Neutrophil (primary cell): ENCODE measurements around the gene RCBTB2.

Experiments
- H3K27ac ChIP-seq: fragments of 200-600 bp; sonication (generic); 2 replicates; pipeline ENCODE4 v1.5.1; 2016; ENCODE audit warnings: mild to moderate bottlenecking, moderate library complexity
- H3K27me3 ChIP-seq: fragments of 200-600 bp; sonication (generic); 2 replicates; pipeline ENCODE4 v1.6.0; 2016; ENCODE audit warnings: mild to moderate bottlenecking
- H3K36me3 ChIP-seq: fragments of 200-600 bp; sonication (generic); 2 replicates; pipeline ENCODE4 v1.5.1; 2017
- H3K4me1 ChIP-seq, 2 experiments: fragments of 200-600 bp in 1 of 2; sonication (generic) in 1 of 2; 1 replicate in 1 of 2; 2 replicates in 1 of 2; pipeline versions ENCODE4 v1.5.1 to v1.6.1; 2013 to 2016; ENCODE audit warnings: low read depth in 1 of 2, low read length in 1 of 2, mild to moderate bottlenecking in 1 of 2, moderate library complexity in 1 of 2; ENCODE audit not compliant: control insufficient read depth in 1 of 2, insufficient read depth in 1 of 2
- H3K4me3 ChIP-seq, 2 experiments: fragments of 200-600 bp in 1 of 2; sonication (generic) in 1 of 2; 1 replicate in 1 of 2; 2 replicates in 1 of 2; pipeline ENCODE4 v1.5.1; 2013 to 2016; ENCODE audit warnings: low read depth in 1 of 2, low read length in 1 of 2, mild to moderate bottlenecking in 1 of 2, moderate library complexity in 1 of 2
- H3K9me3 ChIP-seq: fragments of 200-600 bp; sonication (generic); 2 replicates; pipeline ENCODE4 v1.5.1; 2016
- TF ChIP-seq, protein P1 (sequence below): fragments of 200-600 bp; sonication (generic); IDR thresholded peaks from 2 replicates; pipeline ENCODE4 v1.5.1; 2016; ENCODE audit warnings: antibody characterized with exemption

Gene RCBTB2

GRCh38 chr13:48539550-48539949, 6.7 kb upstream of the RCBTB2 start:
- H3K36me3 ChIP-seq, result no peaks in the 10 kb centered on the region
- no peaks in the 10 kb centered on the region for H3K9me3 ChIP-seq
- H3K27me3 ChIP-seq, result no peaks in the 10 kb centered on the region
- peaks cover 13 to 18% of the 10 kb centered on the region in 2 experiments for H3K4me1 ChIP-seq
- TF ChIP-seq, protein P1, sequence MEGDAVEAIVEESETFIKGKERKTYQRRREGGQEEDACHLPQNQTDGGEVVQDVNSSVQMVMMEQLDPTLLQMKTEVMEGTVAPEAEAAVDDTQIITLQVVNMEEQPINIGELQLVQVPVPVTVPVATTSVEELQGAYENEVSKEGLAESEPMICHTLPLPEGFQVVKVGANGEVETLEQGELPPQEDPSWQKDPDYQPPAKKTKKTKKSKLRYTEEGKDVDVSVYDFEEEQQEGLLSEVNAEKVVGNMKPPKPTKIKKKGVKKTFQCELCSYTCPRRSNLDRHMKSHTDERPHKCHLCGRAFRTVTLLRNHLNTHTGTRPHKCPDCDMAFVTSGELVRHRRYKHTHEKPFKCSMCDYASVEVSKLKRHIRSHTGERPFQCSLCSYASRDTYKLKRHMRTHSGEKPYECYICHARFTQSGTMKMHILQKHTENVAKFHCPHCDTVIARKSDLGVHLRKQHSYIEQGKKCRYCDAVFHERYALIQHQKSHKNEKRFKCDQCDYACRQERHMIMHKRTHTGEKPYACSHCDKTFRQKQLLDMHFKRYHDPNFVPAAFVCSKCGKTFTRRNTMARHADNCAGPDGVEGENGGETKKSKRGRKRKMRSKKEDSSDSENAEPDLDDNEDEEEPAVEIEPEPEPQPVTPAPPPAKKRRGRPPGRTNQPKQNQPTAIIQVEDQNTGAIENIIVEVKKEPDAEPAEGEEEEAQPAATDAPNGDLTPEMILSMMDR, result no peak
- H3K4me3 ChIP-seq, result no peak overlapping the region
- no peak overlapping the region for H3K27ac ChIP-seq

- H3K4me3 ChIP-seq, result no peak overlapping the region
- TF ChIP-seq, protein P1, result no peak
Observed at GRCh38 chr13:48536621-48537250, 3.9 kb upstream of the RCBTB2 start.

GRCh38 chr13:48535766-48536165, 2.9 kb upstream of the RCBTB2 start:
- Histone ChIP-seq H3K36me3 (no peaks in the 10 kb centered on the region), H3K27me3 (no peaks in the 10 kb centered on the region), H3K9me3 (no peaks in the 10 kb centered on the region), H3K4me3 (no peak overlapping the region), H3K4me1 (peaks cover 44 to 50% of the 10 kb centered on the region in 2 experiments), H3K27ac (peak overlapping the region; percentile 58)
- TF ChIP-seq, protein P1, result no peak

More at GRCh38 chr13:48536621-48537250, 3.9 kb upstream of the RCBTB2 start:
- H3K9me3 ChIP-seq, result no peaks in the 10 kb centered on the region
- H3K27me3 ChIP-seq, result no peaks in the 10 kb centered on the region
- no peaks in the 10 kb centered on the region for H3K36me3 ChIP-seq
- H3K4me1 ChIP-seq, result peaks cover 35 to 41% of the 10 kb centered on the region in 2 experiments
- H3K27ac ChIP-seq, result no peak overlapping the region

DNA sequence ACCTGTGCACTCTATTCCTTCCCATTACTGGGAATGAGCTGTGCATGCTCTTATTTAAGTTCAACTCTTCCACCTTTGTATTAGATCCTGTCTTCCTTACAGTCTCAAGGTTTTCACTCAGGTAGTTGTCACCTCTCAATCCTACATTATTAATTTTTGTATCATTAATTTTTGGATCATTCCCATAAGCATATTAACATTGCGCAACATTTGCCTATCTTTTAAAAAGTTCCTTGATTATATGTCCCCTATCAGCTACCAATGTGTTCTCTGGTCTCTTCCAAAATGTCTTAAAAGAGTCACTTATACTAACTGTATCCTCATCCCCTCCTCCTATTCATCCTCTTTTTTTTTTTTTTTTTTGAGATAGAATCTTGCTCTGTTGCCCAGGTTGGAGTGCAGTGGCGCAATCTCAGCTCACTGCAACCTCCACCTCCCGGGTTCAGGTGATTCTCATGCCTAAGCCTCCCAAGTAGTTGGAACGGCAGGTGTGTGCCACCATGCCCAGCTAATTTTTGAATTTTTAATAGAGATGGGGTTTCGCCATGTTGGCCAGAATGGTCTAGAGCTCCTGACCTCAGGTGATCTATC, 2.1 kb upstream of the RCBTB2 start:
- H3K4me1 ChIP-seq, result peaks cover 45 to 52% of the 10 kb centered on the region in 2 experiments
- TF ChIP-seq, protein P1, result no peak

GRCh38 chr13:48533961-48534600, 1.2 kb upstream of the RCBTB2 start:
- Histone ChIP-seq H3K4me3 (peak overlapping the region; percentile 90 to 98), H3K4me1 (peaks cover 45 to 52% of the 10 kb centered on the region in 2 experiments), H3K36me3 (no peaks in the 10 kb centered on the region), H3K27me3 (no peaks in the 10 kb centered on the region), H3K27ac (peak overlapping the region; percentile 98), H3K9me3 (no peaks in the 10 kb centered on the region)
- TF ChIP-seq, protein P1, result no peak

More for the DNA sequence above, 2.1 kb upstream of the RCBTB2 start:
- H3K9me3 ChIP-seq, result no peaks in the 10 kb centered on the region
- H3K4me3 ChIP-seq, result no peak overlapping the region
- peak overlapping the region; percentile 98 for H3K27ac ChIP-seq
- no peaks in the 10 kb centered on the region for H3K27me3 ChIP-seq
- no peaks in the 10 kb centered on the region for H3K36me3 ChIP-seq
